Vagina (tissue), 2 donors: ENCODE data around the gene ATIC.

Experiments
- POLR2A ChIP-seq, 2 donors: fragments of 450-650 bp; IDR thresholded peaks; one replicate each; pipeline ENCODE4 v1.6.1; 2017; ENCODE audit warnings: antibody characterized with exemption in 2 of 2, mild to moderate bottlenecking in 2 of 2, moderate library complexity in 2 of 2
- POLR2AphosphoS5 ChIP-seq, 2 donors: sonication (generic); formaldehyde crosslinking; IDR thresholded peaks; one replicate each; pipeline ENCODE4 v1.9.0; 2017; ENCODE audit warnings: antibody characterized with exemption in 2 of 2, mild to moderate bottlenecking in 2 of 2, low read depth in 1 of 2; ENCODE audit not compliant: insufficient read depth in 1 of 2

DNA sequence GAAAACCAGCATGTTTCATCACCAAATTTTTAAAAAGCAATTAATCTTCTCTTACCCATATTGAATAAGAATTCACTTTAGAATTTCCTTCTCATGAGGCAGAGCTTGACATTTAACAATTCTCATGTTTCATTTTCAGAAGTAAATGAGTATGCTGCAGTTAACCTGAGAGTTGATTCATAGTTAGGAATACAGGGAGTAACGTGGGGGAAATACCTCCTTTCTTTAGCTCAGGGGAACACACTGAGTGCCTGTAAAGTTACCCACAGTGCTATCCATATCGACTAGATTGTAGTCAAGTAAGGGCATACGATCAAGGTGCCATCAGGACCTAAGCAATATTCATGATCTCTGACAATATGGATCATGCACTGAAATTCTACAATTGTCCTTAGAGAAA, 38.9 kb upstream of the ATIC start:
- TF ChIP-seq POLR2A (IDR thresholded peaks at IDR 0.05), result no peak
- TF ChIP-seq POLR2AphosphoS5 (IDR thresholded peaks at IDR 0.05; ENCODE audit: insufficient read depth in 1 of 2, low read depth in 1 of 2), result no peak
